Measurements from ENCODE around the gene ALPG.
"Not testable (repeated sequence)": the region's sequence is repeated elsewhere in the genome, so short reads cannot be mapped to it uniquely, and the experiment has no call there.

ALPG gene

GRCh38 chr2:232400256-232401015 is 6.2 kb upstream of the ALPG start:
- Histone ChIP-seq H3K4me1 (ENCODE audit: insufficient read depth, low read length) (no peaks in the 10 kb centered on the region), H3K9ac (ENCODE audit: low read depth, low read length) (no peak overlapping the region), H3K36me3 (ENCODE audit: insufficient read depth, low read length) (no peaks in the 10 kb centered on the region), H3K9me3 (ENCODE audit: control insufficient read depth, insufficient read depth, low read length) (no peaks in the 10 kb centered on the region)

- Histone ChIP-seq H3K4me1 (ENCODE audit: insufficient read depth, low read length) (no peaks in the 10 kb centered on the region), H3K9ac (ENCODE audit: low read depth, low read length) (no peak overlapping the region), H3K36me3 (ENCODE audit: insufficient read depth, low read length) (no peaks in the 10 kb centered on the region), H3K9me3 (ENCODE audit: control insufficient read depth, insufficient read depth, low read length) (no peaks in the 10 kb centered on the region)
These were observed 4.1 kb upstream of the ALPG start for GRCh38 chr2:232402518-232402917.

- H3K36me3 ChIP-seq (ENCODE audit: insufficient read depth, low read length) = no peaks in the 10 kb centered on the region
- no peaks in the 10 kb centered on the region for H3K4me1 ChIP-seq (ENCODE audit: insufficient read depth, low read length)
- H3K9me3 ChIP-seq (ENCODE audit: control insufficient read depth, insufficient read depth, low read length) = no peaks in the 10 kb centered on the region
- H3K9ac ChIP-seq (ENCODE audit: low read depth, low read length) = no peak overlapping the region
These were observed 617 bp upstream of the ALPG start for GRCh38 chr2:232405943-232406510.

GRCh38 chr2:232407428-232408150 is 945 bp downstream of the ALPG start:
- H3K36me3 ChIP-seq (ENCODE audit: insufficient read depth, low read length); H3K9ac ChIP-seq (ENCODE audit: low read depth, low read length); H3K9me3 ChIP-seq (ENCODE audit: control insufficient read depth, insufficient read depth, low read length); H3K4me1 ChIP-seq (ENCODE audit: insufficient read depth, low read length): not testable (repeated sequence)

- not testable (repeated sequence) for H3K4me1 ChIP-seq (ENCODE audit: insufficient read depth, low read length); H3K9me3 ChIP-seq (ENCODE audit: control insufficient read depth, insufficient read depth, low read length); H3K9ac ChIP-seq (ENCODE audit: low read depth, low read length)
These were observed 1.6 kb downstream of the ALPG start for GRCh38 chr2:232408269-232408668.

GRCh38 chr2:232409617-232410016 is 3.0 kb downstream of the ALPG start:
- H3K36me3 ChIP-seq (ENCODE audit: insufficient read depth, low read length); H3K4me1 ChIP-seq (ENCODE audit: insufficient read depth, low read length); H3K9ac ChIP-seq (ENCODE audit: low read depth, low read length); H3K9me3 ChIP-seq (ENCODE audit: control insufficient read depth, insufficient read depth, low read length): not testable (repeated sequence)

More at GRCh38 chr2:232408269-232408668, 1.6 kb downstream of the ALPG start:
- not testable (repeated sequence) for H3K36me3 ChIP-seq (ENCODE audit: insufficient read depth, low read length)

- Histone ChIP-seq H3K36me3 (ENCODE audit: insufficient read depth, low read length) (no peaks in the 10 kb centered on the region), H3K9me3 (ENCODE audit: control insufficient read depth, insufficient read depth, low read length) (no peaks in the 10 kb centered on the region), H3K9ac (ENCODE audit: low read depth, low read length) (no peak overlapping the region), H3K4me1 (ENCODE audit: insufficient read depth, low read length) (no peaks in the 10 kb centered on the region)
These were observed 3.7 kb downstream of the ALPG start for GRCh38 chr2:232410238-232410900.

- Histone ChIP-seq H3K4me1 (ENCODE audit: insufficient read depth, low read length) (no peaks in the 10 kb centered on the region), H3K36me3 (ENCODE audit: insufficient read depth, low read length) (peaks cover 4% of the 10 kb centered on the region), H3K9ac (ENCODE audit: low read depth, low read length) (no peak overlapping the region), H3K9me3 (ENCODE audit: control insufficient read depth, insufficient read depth, low read length) (no peaks in the 10 kb centered on the region)
These were observed 5.4 kb downstream of the ALPG start for GRCh38 chr2:232411901-232412629.

GRCh38 chr2:232412986-232413385 is 6.3 kb downstream of the ALPG start:
- Histone ChIP-seq H3K9ac (ENCODE audit: low read depth, low read length) (no peak overlapping the region), H3K9me3 (ENCODE audit: control insufficient read depth, insufficient read depth, low read length) (no peaks in the 10 kb centered on the region), H3K36me3 (ENCODE audit: insufficient read depth, low read length) (peaks cover 4% of the 10 kb centered on the region), H3K4me1 (ENCODE audit: insufficient read depth, low read length) (no peaks in the 10 kb centered on the region)

GRCh38 chr2:232415138-232415690 is 8.6 kb downstream of the ALPG start:
- Histone ChIP-seq H3K9me3 (ENCODE audit: control insufficient read depth, insufficient read depth, low read length) (no peaks in the 10 kb centered on the region), H3K36me3 (ENCODE audit: insufficient read depth, low read length) (peaks cover 9% of the 10 kb centered on the region), H3K9ac (ENCODE audit: low read depth, low read length) (no peak overlapping the region), H3K4me1 (ENCODE audit: insufficient read depth, low read length) (no peaks in the 10 kb centered on the region; the same call in 1 of the 2 replicates)

GRCh38 chr2:232415736-232416520 is 9.3 kb downstream of the ALPG start:
- Histone ChIP-seq H3K9ac (ENCODE audit: low read depth, low read length) (no peak overlapping the region), H3K9me3 (ENCODE audit: control insufficient read depth, insufficient read depth, low read length) (no peaks in the 10 kb centered on the region), H3K4me1 (ENCODE audit: insufficient read depth, low read length) (no peaks in the 10 kb centered on the region; the same call in 1 of the 2 replicates), H3K36me3 (ENCODE audit: insufficient read depth, low read length) (peaks cover 9% of the 10 kb centered on the region)

- H3K4me1 ChIP-seq (ENCODE audit: insufficient read depth, low read length) = no peaks in the 10 kb centered on the region; the same call in 1 of the 2 replicates
- H3K9me3 ChIP-seq (ENCODE audit: control insufficient read depth, insufficient read depth, low read length) = no peaks in the 10 kb centered on the region
- peaks cover 9% of the 10 kb centered on the region for H3K36me3 ChIP-seq (ENCODE audit: insufficient read depth, low read length)
- H3K9ac ChIP-seq (ENCODE audit: low read depth, low read length) = no peak overlapping the region
These were observed 10.2 kb downstream of the ALPG start for GRCh38 chr2:232416521-232417470.

Data from ES-I3 (cell line).